PC-9 (cell line): ENCODE data around the gene RHBDL1. TPM values are rescaled to one million over a fixed set of nuclear protein-coding genes. Genes with fewer than 3 reads are reported as not detected.

Experiments
- BruUV-seq: library from RNA; stranded (reverse); fragments of 400-500 nt; replicated peaks from 2 replicates; lab custom pipeline; 2021; lab: Mats Ljungman, UMichigan
- CTCF ChIA-PET: fragments of 300-600 bp; sonication (Branson Sonifier 250); formaldehyde crosslinking; loops from one replicate; lab custom pipeline; 2022; ENCODE audit warnings: antibody characterized with exemption; lab: Charles Lee
- POLR2A ChIA-PET: fragments of 300-600 bp; sonication (Branson Sonifier 250); formaldehyde crosslinking; loops from one replicate; lab custom pipeline; 2022; ENCODE audit warnings: antibody characterized with exemption; ENCODE audit not compliant: unreplicated experiment; lab: Charles Lee
- DNase-seq, 2 experiments: peaks; one replicate each; pipeline versions ENCODE4 v3.0.0 to v3.0.0-alpha.2; 2015 to 2022; ENCODE audit warnings: mixed read lengths in 1 of 2
- H2AFZ ChIP-seq: fragments of 200-600 bp; sonication (generic); 2 replicates; pipeline ENCODE4 v1.8.1; 2017; ENCODE audit warnings: antibody characterized with exemption
- H3F3A ChIP-seq: fragments of 200-600 bp; sonication (generic); 2 replicates; pipeline ENCODE4 v1.8.1; 2017; ENCODE audit warnings: antibody characterized with exemption, mild to moderate bottlenecking, low read depth; ENCODE audit not compliant: insufficient read depth
- H3K27ac ChIP-seq: fragments of 200-600 bp; sonication (generic); 2 replicates; pipeline ENCODE4 v1.6.1; 2016; ENCODE audit warnings: mixed run types
- H3K27me3 ChIP-seq: fragments of 200-600 bp; sonication (generic); 2 replicates; pipeline ENCODE4 v1.6.1; 2016; ENCODE audit warnings: low read depth, mixed run types; ENCODE audit not compliant: insufficient read depth
- H3K36me3 ChIP-seq: fragments of 200-600 bp; sonication (generic); 2 replicates; pipeline ENCODE4 v1.6.1; 2016; ENCODE audit warnings: low read depth, mixed run types
- H3K4me1 ChIP-seq: fragments of 200-600 bp; sonication (generic); replicated peaks from 2 replicates; pipeline ENCODE4 v1.6.1; 2016; ENCODE audit warnings: mixed run types; ENCODE audit not compliant: insufficient read depth
- H3K4me2 ChIP-seq: fragments of 200-600 bp; sonication (generic); 2 replicates; pipeline ENCODE4 v1.6.1; 2017; ENCODE audit warnings: mixed run types
- H3K4me3 ChIP-seq: fragments of 200-600 bp; sonication (generic); 2 replicates; pipeline ENCODE4 v1.6.1; 2016; ENCODE audit warnings: mixed run types
- H3K79me2 ChIP-seq: fragments of 200-600 bp; sonication (generic); 2 replicates; pipeline ENCODE4 v1.6.1; 2017; ENCODE audit warnings: low read depth, mixed run types
- H3K9me2 ChIP-seq: fragments of 200-600 bp; sonication (generic); 2 replicates; pipeline ENCODE4 v1.8.1; 2017; ENCODE audit warnings: mild to moderate bottlenecking; ENCODE audit not compliant: insufficient read depth
- H3K9me3 ChIP-seq: fragments of 200-600 bp; sonication (generic); 2 replicates; pipeline ENCODE4 v1.8.1; 2016; ENCODE audit warnings: low read depth; ENCODE audit not compliant: insufficient read depth
- H4K20me1 ChIP-seq: fragments of 200-600 bp; sonication (generic); 2 replicates; pipeline ENCODE4 v1.8.1; 2017; ENCODE audit not compliant: insufficient read depth
- EZH2 ChIP-seq: fragments of 200-600 bp; sonication (generic); IDR thresholded peaks from 2 replicates; pipeline ENCODE4 v1.8.0; 2017; ENCODE audit warnings: antibody characterized with exemption, low read depth
- intact Hi-C: fragments of 100-400 bp; cut with micrococcal nuclease; formaldehyde crosslinking; loops from one replicate; pipeline ENCODE4 v1.10.0; 2022; ENCODE audit not compliant: unreplicated experiment
- total RNA-seq: library from RNA; stranded (reverse); gene quantifications from 2 replicates; pipeline ENCODE4 v1.2.3, GENCODE V29; 2021
- TF ChIP-seq, protein P1 (sequence below): fragments of 200-600 bp; sonication (generic); conservative IDR thresholded peaks from 2 replicates; pipeline ENCODE4 v1.6.1; 2017; ENCODE audit warnings: mixed run types, antibody characterized with exemption, mild to moderate bottlenecking, moderate library complexity

The RHBDL1 gene
- total RNA-seq, 1 experiment from 2014 or later: 18.1 TPM

DNA sequence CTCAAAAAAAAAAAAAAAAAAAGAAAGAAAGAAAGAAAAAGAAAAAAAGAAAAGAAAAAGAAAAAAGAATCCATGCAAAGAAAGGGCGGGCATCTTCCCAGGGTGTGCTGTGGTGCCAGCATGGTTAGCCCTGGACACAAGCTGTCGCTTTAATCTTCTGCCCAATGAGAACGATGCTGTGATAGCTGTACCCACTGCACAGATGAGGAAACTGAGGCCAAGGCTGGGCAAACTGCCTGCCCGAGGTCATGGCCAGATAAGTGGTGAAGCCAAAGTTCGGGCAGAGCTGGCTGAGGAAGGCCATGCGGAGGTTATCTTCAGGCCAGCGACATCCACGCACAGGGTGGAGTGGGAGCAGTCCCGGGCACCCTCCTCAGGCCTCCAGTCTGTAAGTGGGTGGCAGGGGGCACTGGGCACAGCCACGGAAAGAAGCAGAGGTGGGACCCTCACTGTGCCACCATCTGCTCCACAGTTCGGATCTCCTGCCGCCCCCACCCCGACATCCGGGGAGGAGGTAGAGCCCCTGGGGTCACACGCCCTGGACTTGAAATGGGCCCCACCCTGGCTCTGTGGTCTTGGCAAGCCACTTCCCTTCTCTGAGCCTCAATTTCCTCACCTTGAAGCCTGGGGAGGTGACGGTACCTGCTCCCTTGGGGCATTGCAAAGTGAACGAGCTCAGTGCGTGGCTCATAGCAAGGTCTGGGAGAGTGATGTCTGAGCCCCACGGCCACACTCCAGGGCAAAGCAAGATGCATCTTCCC, 23.6 kb downstream of the RHBDL1 start:
- Histone ChIP-seq H3K27me3 (peaks cover 36% of the 10 kb centered on the region), H3K36me3 (no peaks in the 10 kb centered on the region)
- CTCF ChIA-PET: interaction anchor here (0.7 kb wide), 1 partner anchor 86 kb away, joined by 4 read pairs; no protein-coding TSS in a partner anchor

DNA sequence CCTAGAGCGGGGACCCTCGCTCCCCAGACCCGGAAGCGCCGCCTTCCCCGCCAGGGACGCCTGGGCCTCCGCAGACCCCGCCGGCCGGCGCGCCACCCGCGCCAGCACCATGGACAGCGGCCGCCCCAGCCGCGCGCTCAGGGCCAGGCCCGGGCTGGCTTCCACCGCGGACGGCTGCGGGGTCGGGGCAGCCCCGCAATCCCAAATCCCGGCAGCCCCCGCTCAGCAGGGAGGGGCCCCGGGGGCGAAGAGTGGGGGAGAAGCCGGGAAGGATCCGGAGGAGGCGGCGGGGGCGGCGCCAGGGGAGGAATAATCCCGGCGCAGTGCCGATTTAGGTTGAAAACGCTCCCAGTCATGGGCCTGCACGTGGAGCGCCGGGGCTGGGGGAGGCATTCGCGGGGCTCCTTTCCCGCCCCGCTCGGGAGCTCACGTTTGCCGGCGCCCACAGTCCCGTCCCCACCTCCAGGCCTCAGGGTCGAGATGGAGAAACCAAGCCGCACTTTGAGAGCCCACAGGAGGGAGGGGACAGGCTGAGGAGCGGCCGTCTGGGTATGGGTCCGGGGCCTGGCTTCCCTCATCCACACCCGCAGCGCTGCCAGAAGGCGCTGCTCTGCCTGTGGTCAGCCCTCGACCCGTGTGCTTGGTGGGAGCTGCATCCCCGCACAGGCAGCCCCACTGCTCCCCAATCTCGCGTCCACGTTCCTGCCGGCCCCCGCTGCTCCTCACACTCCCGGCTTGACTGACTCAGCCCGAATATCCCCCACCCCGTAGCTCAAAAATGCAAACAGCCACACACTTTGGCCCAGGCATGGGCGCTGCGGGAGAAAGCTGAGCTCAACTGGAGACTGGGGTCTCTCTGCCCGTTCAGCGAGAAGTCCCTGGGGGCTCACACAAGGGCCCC, 25.5 kb downstream of the RHBDL1 start:
- ChIA-PET CTCF (interaction anchor here (1.5 kb wide), 1 partner anchor 12 kb away, joined by 3 read pairs; no protein-coding TSS in a partner anchor), POLR2A (no interaction called here)
- H3K4me1 ChIP-seq: no peaks in the 10 kb centered on the region; the same call in 1 of the 2 replicates
- H3K4me2 ChIP-seq: no peak overlapping the region
- H2AFZ ChIP-seq: no peak overlapping the region
- intact Hi-C loops: no loop called here
- no peak for TF ChIP-seq EZH2
- TF ChIP-seq, protein P1, sequence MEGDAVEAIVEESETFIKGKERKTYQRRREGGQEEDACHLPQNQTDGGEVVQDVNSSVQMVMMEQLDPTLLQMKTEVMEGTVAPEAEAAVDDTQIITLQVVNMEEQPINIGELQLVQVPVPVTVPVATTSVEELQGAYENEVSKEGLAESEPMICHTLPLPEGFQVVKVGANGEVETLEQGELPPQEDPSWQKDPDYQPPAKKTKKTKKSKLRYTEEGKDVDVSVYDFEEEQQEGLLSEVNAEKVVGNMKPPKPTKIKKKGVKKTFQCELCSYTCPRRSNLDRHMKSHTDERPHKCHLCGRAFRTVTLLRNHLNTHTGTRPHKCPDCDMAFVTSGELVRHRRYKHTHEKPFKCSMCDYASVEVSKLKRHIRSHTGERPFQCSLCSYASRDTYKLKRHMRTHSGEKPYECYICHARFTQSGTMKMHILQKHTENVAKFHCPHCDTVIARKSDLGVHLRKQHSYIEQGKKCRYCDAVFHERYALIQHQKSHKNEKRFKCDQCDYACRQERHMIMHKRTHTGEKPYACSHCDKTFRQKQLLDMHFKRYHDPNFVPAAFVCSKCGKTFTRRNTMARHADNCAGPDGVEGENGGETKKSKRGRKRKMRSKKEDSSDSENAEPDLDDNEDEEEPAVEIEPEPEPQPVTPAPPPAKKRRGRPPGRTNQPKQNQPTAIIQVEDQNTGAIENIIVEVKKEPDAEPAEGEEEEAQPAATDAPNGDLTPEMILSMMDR: no peak
- 0 out of 2 replicates have a peak, but pooled peaks cover 4% of the 10 kb centered on the region for H4K20me1 ChIP-seq
- DNase-seq: no peak
- peaks cover 45% of the 10 kb centered on the region for H3K27me3 ChIP-seq
- H3K79me2 ChIP-seq: no peaks in the 10 kb centered on the region
- H3K9me2 ChIP-seq: no peaks in the 10 kb centered on the region
- H3F3A ChIP-seq: no peaks in the 10 kb centered on the region
- no peak overlapping the region for H3K4me3 ChIP-seq
- no peak overlapping the region for H3K27ac ChIP-seq
- BruUV-seq: no TSS peak
- H3K36me3 ChIP-seq: no peaks in the 10 kb centered on the region
- no peaks in the 10 kb centered on the region for H3K9me3 ChIP-seq

More for the DNA sequence above, 23.6 kb downstream of the RHBDL1 start:
- Histone ChIP-seq H3K9me3 (no peaks in the 10 kb centered on the region), H4K20me1 (0 out of 2 replicates have a peak, but pooled peaks cover 4% of the 10 kb centered on the region), H3K4me3 (no peak overlapping the region), H3K4me2 (no peak overlapping the region), H3K9me2 (no peaks in the 10 kb centered on the region), H3F3A (no peaks in the 10 kb centered on the region), H2AFZ (no peak overlapping the region), H3K79me2 (no peaks in the 10 kb centered on the region), H3K27ac (no peak overlapping the region), H3K4me1 (no peaks in the 10 kb centered on the region; the same call in 1 of the 2 replicates)
- TF ChIP-seq, protein P1: no peak
- no peak for TF ChIP-seq EZH2
- no TSS peak for BruUV-seq
- DNase-seq: no peak
- POLR2A ChIA-PET: no interaction called here
- intact Hi-C loops: no loop called here

DNA sequence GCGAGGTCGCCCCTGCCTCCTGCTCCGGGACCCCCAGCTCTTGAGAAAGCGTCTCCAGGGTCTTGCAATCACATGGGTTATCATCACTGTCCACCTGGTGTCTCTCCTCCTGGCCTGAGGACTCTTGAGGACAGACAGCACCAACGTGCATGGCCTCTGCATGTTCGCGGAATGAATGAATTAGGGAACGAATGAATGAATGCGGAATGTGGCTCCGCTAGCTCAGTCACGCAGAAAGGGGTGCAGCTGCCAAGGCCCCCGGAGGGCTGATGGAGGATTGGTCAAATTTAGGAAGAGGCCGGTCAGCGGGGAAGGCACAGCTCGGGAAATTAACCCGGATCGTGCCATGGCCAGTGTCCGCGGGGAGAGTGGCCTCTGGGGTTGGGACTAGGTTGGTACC, 26.9 kb downstream of the RHBDL1 start:
- ChIA-PET POLR2A (no interaction called here), CTCF (interaction anchor here (1.5 kb wide), 1 partner anchor 10 kb away, joined by 3 read pairs; no protein-coding TSS in a partner anchor)
- Histone ChIP-seq H3K36me3 (no peaks in the 10 kb centered on the region), H3K27ac (no peak overlapping the region), H3K27me3 (peaks cover 57% of the 10 kb centered on the region), H3F3A (peaks cover 6% of the 10 kb centered on the region; the same call in 1 of the 2 replicates), H3K79me2 (no peaks in the 10 kb centered on the region), H2AFZ (no peak overlapping the region), H4K20me1 (0 out of 2 replicates have a peak, but pooled peaks cover 4% of the 10 kb centered on the region), H3K4me2 (no peak overlapping the region), H3K9me2 (no peaks in the 10 kb centered on the region), H3K4me1 (no peaks in the 10 kb centered on the region; the same call in 1 of the 2 replicates), H3K9me3 (no peaks in the 10 kb centered on the region), H3K4me3 (no peak overlapping the region)
- no peak for DNase-seq
- intact Hi-C loops: no loop called here
- no peak for TF ChIP-seq EZH2
- TF ChIP-seq, protein P1: no peak
- no TSS peak for BruUV-seq
